ENCODE measurements around the gene RHBDF1.
A peak's percentile ranks its signal among the peaks of the same experiment; 100 is the strongest.
"Not testable (repeated sequence)": the region's sequence is repeated elsewhere in the genome, so short reads cannot be mapped to it uniquely, and the experiment has no call there.

RHBDF1 gene

DNA sequence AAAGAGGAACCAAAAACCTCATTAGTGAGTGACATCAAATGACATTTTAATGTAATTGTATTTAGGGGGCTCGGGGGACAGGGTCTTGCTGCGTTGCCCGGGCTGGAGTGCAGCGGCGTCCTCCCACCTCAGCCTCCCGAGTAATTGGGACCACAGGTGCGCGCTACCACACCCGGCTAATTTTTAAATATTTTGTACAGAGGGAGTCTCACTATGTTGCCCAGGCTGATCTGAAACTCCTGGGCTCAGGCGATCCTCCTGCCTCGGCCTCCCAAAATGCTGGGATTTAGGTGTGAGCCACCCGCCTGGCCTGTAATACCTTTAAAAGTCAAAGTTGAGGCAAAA lies 18.2 kb downstream of the RHBDF1 start:
- DNase-seq (ENCODE audit: low spot score) = no peak
- in situ Hi-C loops (cut with MboI; ENCODE audit: low pct_unique_long_range_greater_than_20kb, low sequenced_read_pairs, unreplicated experiment) = no loop called here
- TF ChIP-seq, protein P1, sequence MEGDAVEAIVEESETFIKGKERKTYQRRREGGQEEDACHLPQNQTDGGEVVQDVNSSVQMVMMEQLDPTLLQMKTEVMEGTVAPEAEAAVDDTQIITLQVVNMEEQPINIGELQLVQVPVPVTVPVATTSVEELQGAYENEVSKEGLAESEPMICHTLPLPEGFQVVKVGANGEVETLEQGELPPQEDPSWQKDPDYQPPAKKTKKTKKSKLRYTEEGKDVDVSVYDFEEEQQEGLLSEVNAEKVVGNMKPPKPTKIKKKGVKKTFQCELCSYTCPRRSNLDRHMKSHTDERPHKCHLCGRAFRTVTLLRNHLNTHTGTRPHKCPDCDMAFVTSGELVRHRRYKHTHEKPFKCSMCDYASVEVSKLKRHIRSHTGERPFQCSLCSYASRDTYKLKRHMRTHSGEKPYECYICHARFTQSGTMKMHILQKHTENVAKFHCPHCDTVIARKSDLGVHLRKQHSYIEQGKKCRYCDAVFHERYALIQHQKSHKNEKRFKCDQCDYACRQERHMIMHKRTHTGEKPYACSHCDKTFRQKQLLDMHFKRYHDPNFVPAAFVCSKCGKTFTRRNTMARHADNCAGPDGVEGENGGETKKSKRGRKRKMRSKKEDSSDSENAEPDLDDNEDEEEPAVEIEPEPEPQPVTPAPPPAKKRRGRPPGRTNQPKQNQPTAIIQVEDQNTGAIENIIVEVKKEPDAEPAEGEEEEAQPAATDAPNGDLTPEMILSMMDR (IDR thresholded peaks at IDR 0.05; ENCODE audit: extremely low read depth, insufficient read depth, missing control alignments) = no peak

DNA sequence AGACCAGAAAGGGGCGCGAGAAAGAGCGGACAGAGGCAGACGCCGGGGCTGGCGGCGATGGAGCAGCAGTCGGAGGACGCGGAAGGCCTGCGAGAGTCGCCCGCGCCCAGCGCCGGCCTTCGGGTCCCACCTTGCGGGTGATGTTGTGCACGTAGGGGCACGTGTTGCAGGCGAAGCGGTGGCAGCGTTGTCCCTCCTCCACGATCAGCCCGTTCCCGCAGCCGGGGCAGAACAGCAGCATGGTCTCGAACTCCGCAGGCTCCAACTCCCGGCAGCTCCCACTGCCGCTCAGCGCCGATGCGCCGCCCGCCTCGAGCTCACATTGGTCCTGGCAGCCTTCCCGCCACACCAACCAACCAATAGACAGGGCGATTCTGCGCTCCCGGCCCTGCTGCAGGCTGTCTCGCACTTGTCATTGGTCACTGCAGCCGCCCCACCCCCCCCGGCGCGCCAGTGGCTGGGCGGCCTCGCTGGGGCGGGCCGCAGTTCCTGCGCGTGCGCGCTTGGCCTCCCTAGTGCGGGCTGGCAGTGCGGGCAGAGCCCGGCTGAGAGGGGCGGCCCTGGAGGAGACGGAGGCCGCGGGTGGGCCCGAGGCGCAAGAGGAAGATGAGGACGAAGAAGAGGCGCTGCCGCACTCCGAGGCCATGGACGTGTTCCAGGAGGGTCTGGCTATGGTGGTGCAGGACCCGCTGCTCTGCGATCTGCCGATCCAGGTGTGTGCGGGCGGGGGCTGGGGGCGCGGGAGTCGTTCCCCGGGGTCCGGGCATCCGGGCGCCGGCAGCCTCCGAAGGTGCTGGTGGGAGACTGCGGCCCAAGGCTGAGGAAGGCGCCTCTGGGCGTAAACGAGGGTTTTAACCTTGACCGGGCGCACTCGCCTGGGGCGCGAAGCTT lies 18.8 kb downstream of the RHBDF1 start, which contains the start of the genes POLR3K and SNRNP25:
Gene POLR3K (minus strand): TSS at position 263 of the 891 bp plus-strand sequence. CDS start 22 bp downstream, at position 241.
Gene SNRNP25 (plus strand): TSS at position 483 of the 891 bp plus-strand sequence. CDS start 189 bp downstream, at position 672.
- DNase-seq (ENCODE audit: low spot score) = peak; percentile 100
- in situ Hi-C loops (cut with MboI; ENCODE audit: low pct_unique_long_range_greater_than_20kb, low sequenced_read_pairs, unreplicated experiment) = no loop called here
- TF ChIP-seq, protein P1 (IDR thresholded peaks at IDR 0.05; ENCODE audit: extremely low read depth, insufficient read depth, missing control alignments) = no peak

DNA sequence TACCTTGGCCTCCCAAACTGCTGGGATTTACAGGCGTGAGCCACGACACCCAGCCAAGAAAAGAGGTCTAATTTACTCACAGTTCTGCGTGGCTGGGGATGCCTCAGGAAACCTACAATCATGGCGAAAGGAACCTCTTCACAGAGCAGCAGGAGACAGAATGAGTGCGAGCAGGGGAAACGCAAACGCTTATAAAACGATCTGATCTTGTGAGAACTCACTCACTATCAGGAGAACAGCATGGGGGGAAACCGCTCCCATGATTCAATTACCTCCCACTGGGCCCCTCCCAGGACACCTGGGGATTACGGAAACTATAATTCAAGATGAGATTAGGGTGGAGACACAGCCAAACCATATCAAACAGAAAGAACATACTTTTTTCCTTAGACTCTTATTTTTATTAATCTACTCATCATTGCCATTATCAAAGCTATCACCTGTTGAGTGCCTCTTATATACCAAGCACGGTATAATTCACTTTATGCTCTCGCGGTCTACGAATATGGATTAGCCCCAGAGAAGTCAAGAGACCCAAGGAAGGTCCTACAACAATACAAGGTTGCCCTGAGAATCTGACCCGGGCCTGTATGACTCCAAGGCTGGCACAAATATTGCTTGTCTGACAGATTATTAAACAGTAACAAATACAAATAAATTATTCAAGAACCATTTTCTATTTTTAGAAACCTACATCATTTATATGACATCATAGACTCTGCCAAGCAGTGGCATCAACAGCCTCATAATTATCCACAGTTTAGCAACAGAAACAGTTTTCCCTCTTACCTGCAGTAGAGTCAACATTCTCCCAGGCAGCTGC lies 21.5 kb downstream of the RHBDF1 start:
- in situ Hi-C loops (cut with MboI; ENCODE audit: low pct_unique_long_range_greater_than_20kb, low sequenced_read_pairs, unreplicated experiment) = no loop called here
- DNase-seq (ENCODE audit: low spot score) = no peak
- TF ChIP-seq, protein P1 (IDR thresholded peaks at IDR 0.05; ENCODE audit: extremely low read depth, insufficient read depth, missing control alignments) = no peak

DNA sequence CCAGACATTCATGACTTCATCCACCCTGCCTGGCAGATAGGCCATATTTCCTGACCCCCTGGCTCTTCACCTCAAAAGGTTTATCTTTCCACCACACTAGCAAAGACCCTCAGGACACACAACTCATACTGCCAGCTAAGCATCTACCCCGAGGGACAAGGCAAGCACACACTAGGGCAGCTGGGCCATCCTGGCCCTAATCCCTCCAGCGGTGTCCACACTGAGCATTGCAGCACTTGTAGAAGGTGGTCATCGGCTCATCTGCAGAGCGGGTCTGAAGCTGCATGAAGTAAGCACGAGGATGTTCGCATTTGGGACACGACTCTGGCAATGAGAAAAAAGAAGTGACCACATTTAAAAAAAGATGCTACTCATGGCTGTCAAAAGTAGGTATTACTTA lies 25.2 kb downstream of the RHBDF1 start:
- TF ChIP-seq, protein P1 (IDR thresholded peaks at IDR 0.05; ENCODE audit: extremely low read depth, insufficient read depth, missing control alignments) = no peak
- in situ Hi-C loops (cut with MboI; ENCODE audit: low pct_unique_long_range_greater_than_20kb, low sequenced_read_pairs, unreplicated experiment) = no loop called here
- no peak for DNase-seq (ENCODE audit: low spot score)

DNA sequence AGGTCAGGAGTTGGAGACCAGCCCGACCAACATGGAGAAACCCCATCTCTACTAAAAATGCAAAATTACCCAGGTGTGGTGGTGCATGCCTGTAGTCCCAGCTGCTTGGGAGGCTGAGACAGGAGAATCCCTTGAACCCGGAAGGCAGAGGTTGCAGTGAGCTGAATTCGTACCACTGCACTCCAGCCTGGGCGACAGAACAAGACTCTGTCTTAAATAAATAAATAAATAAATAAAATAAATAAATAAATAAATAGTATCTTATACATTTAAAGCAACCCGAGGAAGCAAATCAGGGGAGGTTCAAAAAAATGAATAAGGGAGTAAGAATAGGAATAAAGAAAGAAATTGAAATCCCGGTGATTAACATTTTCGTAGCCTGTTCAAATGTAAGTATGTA lies 25.9 kb downstream of the RHBDF1 start:
- DNase-seq (ENCODE audit: low spot score); in situ Hi-C loops (cut with MboI; ENCODE audit: low pct_unique_long_range_greater_than_20kb, low sequenced_read_pairs, unreplicated experiment): not testable (repeated sequence)

DNA sequence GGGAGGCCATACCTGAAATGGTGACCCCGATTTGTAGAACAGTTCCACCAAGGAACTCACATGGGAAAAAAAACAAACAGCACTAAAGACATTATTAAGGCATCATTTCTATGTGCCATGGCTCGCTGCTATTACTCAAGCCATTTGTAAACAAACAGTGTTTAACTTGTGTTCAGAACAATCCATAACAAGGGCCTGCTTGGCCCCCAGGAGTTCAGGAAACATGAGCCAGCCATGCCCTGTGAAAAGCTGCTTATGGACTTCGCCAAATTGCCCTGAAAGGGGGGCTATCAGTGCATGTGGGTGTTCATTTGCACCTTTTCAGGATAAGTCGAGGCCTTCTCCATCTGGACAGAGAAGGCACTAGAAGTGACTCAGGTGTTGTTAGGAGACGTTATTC lies 27.0 kb downstream of the RHBDF1 start:
- in situ Hi-C loops (cut with MboI; ENCODE audit: low pct_unique_long_range_greater_than_20kb, low sequenced_read_pairs, unreplicated experiment) = no loop called here
- TF ChIP-seq, protein P1 (IDR thresholded peaks at IDR 0.05; ENCODE audit: extremely low read depth, insufficient read depth, missing control alignments) = no peak
- DNase-seq (ENCODE audit: low spot score) = no peak

All from GM13977 (cell line).